ENCODE data around the gene NANS.

- TF ChIP-seq CTCF (IDR thresholded peaks at IDR 0.05) (no peak), POLR2A (IDR thresholded peaks at IDR 0.05) (no peak)
These were observed 51.4 kb downstream of the NANS start for GRCh38 chr9:98107926-98108325.
